Heart right ventricle (tissue), 16 donors: ENCODE data around the gene PODN. TPM values are rescaled to one million over a fixed set of nuclear protein-coding genes. Genes with fewer than 3 reads are reported as not detected.

ENCODE experiments used
- ATAC-seq, 8 donors: fragments of 200-7000 bp; cut with Tn5 transposase; one replicate each; pipeline ENCODE4 v1.9.1; 2020; ENCODE audit warnings: mild to moderate bottlenecking in 8 of 8, moderate library complexity in 8 of 8, moderate number of reproducible peaks in 1 of 8
- DNase-seq, 2 donors: peaks; one replicate each; pipeline ENCODE4 v3.0.0-alpha.2; 2020
- H3K27ac ChIP-seq, 10 donors: fragments of 200-600 bp; sonication (generic) in 2 of 10; one replicate each; pipeline versions ENCODE4 v1.5.0 to v1.8.0; 2020 to 2022; ENCODE audit warnings: mild to moderate bottlenecking in 3 of 10
- H3K27me3 ChIP-seq, 7 donors: fragments of 200-600 bp; one replicate each; pipeline ENCODE4 v1.8.0; 2021 to 2022; ENCODE audit warnings: mild to moderate bottlenecking in 2 of 7
- H3K36me3 ChIP-seq, 9 donors: fragments of 200-600 bp; sonication (generic) in 1 of 9; one replicate each; pipeline versions ENCODE4 v1.5.0 to v1.8.0; 2020 to 2022; ENCODE audit warnings: mild to moderate bottlenecking in 2 of 9
- H3K4me1 ChIP-seq, 9 donors: fragments of 200-600 bp; sonication (generic) in 1 of 9; one replicate each; pipeline versions ENCODE4 v1.5.0 to v1.8.0; 2020 to 2022; ENCODE audit warnings: mild to moderate bottlenecking in 4 of 9
- H3K4me3 ChIP-seq, 10 donors: fragments of 200-600 bp; sonication (generic) in 2 of 10; one replicate each; pipeline versions ENCODE4 v1.5.0 to v1.8.0; 2020 to 2022; ENCODE audit warnings: mild to moderate bottlenecking in 7 of 10, moderate library complexity in 2 of 10
- H3K9me3 ChIP-seq, 11 donors: fragments of 200-600 bp in 10 of 11; sonication (generic) in 2 of 11; one replicate each; pipeline versions ENCODE4 v1.5.0 to v1.8.0; 2013 to 2022; ENCODE audit warnings: mild to moderate bottlenecking in 2 of 11, control low read depth in 1 of 11, moderate library complexity in 1 of 11
- CTCF ChIP-seq, 9 donors: fragments of 200-600 bp; sonication (generic) in 2 of 9; IDR thresholded peaks; one replicate each; pipeline versions ENCODE4 v1.5.0 to v1.8.0; 2021 to 2022; ENCODE audit warnings: antibody characterized with exemption in 9 of 9, mild to moderate bottlenecking in 5 of 9, moderate library complexity in 1 of 9
- WGBS, 2 donors: extraction: QIAGEN DNeasy Blood & Tissue Kit; methylation state at CpG; one replicate each; pipeline ENCODE4 v1.1.7; 2013; ENCODE audit warnings: inconsistent platforms in 1 of 2; 5-methylcytosine and 5-hydroxymethylcytosine counted together
- intact Hi-C, 10 donors: fragments of 100-400 bp; cut with DNase I; formaldehyde crosslinking; loops; one replicate each; pipeline versions ENCODE4 v1.11.1 to v1.14.2; 2022
- polyA plus RNA-seq, 2 donors: library from polyadenylated mRNA; stranded (reverse); fragments of 200-250 nt; gene quantifications; one replicate each; pipeline ENCODE4 v1.2.3, GENCODE V29; 2013
- total RNA-seq, 10 donors: library from RNA; stranded (reverse); fragmentation: NEBNext Ultra II Directional in 3 of 10; extraction: Animal tissue kit (Norgen Biotek cat#: 25700) in 3 of 10; gene quantifications; one replicate each; pipeline versions ENCODE4 v1.2.1 to v1.2.4, GENCODE V29; 2021 to 2023
- donor health status: Arrhythmogenic right ventricular cardiomyopathy.
- donor health status: ischemic (EF 13 %, LVEDD 7.1; RV severe dilation, severe dysfunction).
- donor health status: healthy with polysubstance abuse.
- donor health status: DM: no; HTN: yes; CAD: no.
- donor health status: DM: no; HTN: no; CAD: no.
- donor health status: ischemic (EF 25% LVEDD 6.9; RV normal size, moderate dysfunction).
- donor health status: ischemic (EF 25% LVEDD 5.7; RV mildly dilated, moderate dysfunction).
- donor health status: healthy.
- donor health status: DM: yes; HTN: yes; CAD: no.
- donor health status: Ischemic cardiomyopathy.
- donor health status: ischemic (EF 35%, LVEDD 5.7; RV mildly dilated, moderate dysfunction).
- donor health status: nonischemic (EF 11% LVEDD 7.7; RV severe dilation, severe dysfunction).
- donor health status: DM: yes; HTN: yes; CAD: no.
- donor health status: PGD.
- donor health status: ischemic (EF 29% LVEDD 5.4; RV normal size, mild dysfunction).
- donor health status: nonischemic (EF 23%, LVEDD 6.1; RV moderate dilation, normal function).

Gene PODN
- total and polyA plus RNA-seq, 12 donors = 11.2 to 27.4 (median 15.4) TPM

- Histone ChIP-seq H3K36me3 (peaks cover 0 to 10% (median 0%) of the 10 kb centered on the region in 9 donors), H3K4me3 (no peak overlapping the region), H3K9me3 (no peaks in the 10 kb centered on the region), H3K27me3 (peaks cover 0 to 12% (median under 1%) of the 10 kb centered on the region in 7 donors), H3K27ac (no peak overlapping the region), H3K4me1 (peaks cover 0 to 14% (median 4%) of the 10 kb centered on the region in 9 donors)
- intact Hi-C loops = loop anchor here in 1 of 10 donors (10.0 kb wide), 1 partner anchor 117 kb away; no protein-coding TSS in a partner anchor
- WGBS, 2 donors = 89% methylated on average over 2 of the region's 2 CpGs
- no peak for TF ChIP-seq CTCF (IDR thresholded peaks at IDR 0.05)
- no peak for DNase-seq
- ATAC-seq = no peak
Observed at GRCh38 chr1:53067886-53068285, 5.9 kb downstream of the PODN start.

- Histone ChIP-seq H3K27me3 (peaks cover 0 to 6% (median 0%) of the 10 kb centered on the region in 7 donors), H3K27ac (no peak overlapping the region), H3K4me1 (peaks cover 0 to 16% (median 0%) of the 10 kb centered on the region in 9 donors), H3K9me3 (no peaks in the 10 kb centered on the region), H3K36me3 (peaks cover 0 to 10% (median 0%) of the 10 kb centered on the region in 9 donors), H3K4me3 (no peak overlapping the region)
- 89 to 90% methylated on average over 7 of the region's 7 CpGs for WGBS, 2 donors
- TF ChIP-seq CTCF (IDR thresholded peaks at IDR 0.05) = no peak
- no peak for DNase-seq
- ATAC-seq = no peak
- intact Hi-C loops = loop anchor here in 1 of 10 donors (10.0 kb wide), 1 partner anchor 116 kb away; no protein-coding TSS in a partner anchor
Observed at GRCh38 chr1:53068314-53069099, 6.5 kb downstream of the PODN start.

- Histone ChIP-seq H3K27me3 (no peaks in the 10 kb centered on the region), H3K36me3 (peaks cover 0 to 10% (median 0%) of the 10 kb centered on the region in 9 donors), H3K9me3 (no peaks in the 10 kb centered on the region), H3K4me1 (peaks cover 0 to 24% (median 6%) of the 10 kb centered on the region in 9 donors), H3K4me3 (no peak overlapping the region), H3K27ac (no peak overlapping the region)
- ATAC-seq = no peak
- 83 to 88% methylated on average over 7 of the region's 7 CpGs for WGBS, 2 donors
- intact Hi-C loops = loop anchor here in 1 of 10 donors (10.0 kb wide), 1 partner anchor 116 kb away; no protein-coding TSS in a partner anchor
- no peak for TF ChIP-seq CTCF (IDR thresholded peaks at IDR 0.05)
- no peak for DNase-seq
Observed at GRCh38 chr1:53069265-53069662, 7.3 kb downstream of the PODN start.

GRCh38 chr1:53069663-53070327, 7.8 kb downstream of the PODN start:
- no peak for TF ChIP-seq CTCF (IDR thresholded peaks at IDR 0.05)
- DNase-seq (no peak), ATAC-seq (no peak)
- H3K36me3 ChIP-seq = peaks cover 0 to 10% (median 0%) of the 10 kb centered on the region in 9 donors
- intact Hi-C loops = loop anchor here in 1 of 10 donors (10.0 kb wide), 1 partner anchor 115 kb away; no protein-coding TSS in a partner anchor
- peaks cover 0 to 29% (median 9%) of the 10 kb centered on the region in 9 donors for H3K4me1 ChIP-seq
- WGBS, 2 donors = 91 to 92% methylated on average over 31 of the region's 31 CpGs
- H3K4me3 ChIP-seq = no peak overlapping the region
- no peak overlapping the region for H3K27ac ChIP-seq
- H3K9me3 ChIP-seq = no peaks in the 10 kb centered on the region
- H3K27me3 ChIP-seq = no peaks in the 10 kb centered on the region
